Liver (tissue), 9 donors: ENCODE data around the gene SPATA17. TPM values are rescaled to one million over a fixed set of nuclear protein-coding genes. Genes with fewer than 3 reads are reported as not detected.

ENCODE experiments used
- DNase-seq: peaks from one replicate; pipeline ENCODE4 v3.0.0-alpha.2; 2017; ENCODE audit warnings: low spot score
- H3K27ac ChIP-seq, 2 donors: one replicate each; pipeline ENCODE4 v1.7.0; 2013; ENCODE audit warnings: inconsistent platforms in 2 of 2, low read length in 2 of 2, control low read depth in 1 of 2, low read depth in 1 of 2, mild to moderate bottlenecking in 1 of 2
- H3K27me3 ChIP-seq, 4 donors: one replicate each; pipeline versions ENCODE4 v1.6.1 to v1.7.0; 2013; ENCODE audit warnings: low read length in 3 of 4, inconsistent platforms in 1 of 4, mild to moderate bottlenecking in 1 of 4, moderate library complexity in 1 of 4; ENCODE audit not compliant: control insufficient read depth in 4 of 4, insufficient read depth in 4 of 4
- H3K36me3 ChIP-seq, 4 donors: one replicate each; pipeline versions ENCODE4 v1.6.1 to v1.7.0; 2013; ENCODE audit warnings: low read length in 3 of 4, mild to moderate bottlenecking in 3 of 4, low read depth in 1 of 4, moderate library complexity in 1 of 4; ENCODE audit not compliant: control insufficient read depth in 4 of 4, insufficient read depth in 3 of 4
- H3K4me1 ChIP-seq, 4 donors: one replicate each; pipeline versions ENCODE4 v1.6.1 to v1.7.0; 2013; ENCODE audit warnings: low read length in 3 of 4, mild to moderate bottlenecking in 3 of 4, moderate library complexity in 1 of 4; ENCODE audit not compliant: control insufficient read depth in 4 of 4, insufficient read depth in 4 of 4
- H3K4me3 ChIP-seq, 3 donors: one replicate each; pipeline versions ENCODE4 v1.6.1 to v1.7.0; 2013; ENCODE audit warnings: low read length in 3 of 3, control low read depth in 1 of 3, low read depth in 1 of 3, mild to moderate bottlenecking in 1 of 3
- H3K9ac ChIP-seq, 2 donors: one replicate each; pipeline ENCODE4 v1.7.0; 2013; ENCODE audit warnings: low read length in 2 of 2, mild to moderate bottlenecking in 2 of 2, moderate library complexity in 2 of 2, control low read depth in 1 of 2, low read depth in 1 of 2
- H3K9me3 ChIP-seq, 4 donors: one replicate each; pipeline versions ENCODE4 v1.6.1 to v1.7.0; 2013; ENCODE audit warnings: low read length in 3 of 4; ENCODE audit not compliant: control insufficient read depth in 4 of 4
- EGR1 ChIP-seq, 2 donors: IDR thresholded peaks; 2 replicates each; pipeline ENCODE4 v1.6.1; 2016 to 2018; ENCODE audit warnings: antibody characterized with exemption in 2 of 2, low read depth in 2 of 2
- FOXA1 ChIP-seq: IDR thresholded peaks from 2 replicates; pipeline ENCODE4 v1.6.1; 2016; ENCODE audit warnings: antibody characterized with exemption
- FOXA2 ChIP-seq: IDR thresholded peaks from 2 replicates; pipeline ENCODE4 v1.6.1; 2016; ENCODE audit warnings: antibody characterized with exemption
- GABPA ChIP-seq, 2 donors: IDR thresholded peaks in 1 of 2; conservative IDR thresholded peaks in 1 of 2; 2 replicates each; pipeline ENCODE4 v1.6.1; 2016; ENCODE audit warnings: antibody characterized with exemption in 2 of 2, mild to moderate bottlenecking in 1 of 2, moderate library complexity in 1 of 2
- HNF4A ChIP-seq, 2 donors: conservative IDR thresholded peaks; 2 replicates each; pipeline ENCODE4 v1.6.1; 2016; ENCODE audit warnings: antibody characterized with exemption in 2 of 2, mild to moderate bottlenecking in 2 of 2
- HNF4G ChIP-seq: IDR thresholded peaks from 2 replicates; pipeline ENCODE4 v1.6.1; 2016; ENCODE audit warnings: antibody characterized with exemption
- JUND ChIP-seq, 2 donors: IDR thresholded peaks; 2 replicates each; pipeline ENCODE4 v1.6.1; 2016; ENCODE audit warnings: antibody characterized with exemption in 2 of 2
- NR2F2 ChIP-seq: IDR thresholded peaks from 2 replicates; pipeline ENCODE4 v1.6.1; 2016; ENCODE audit warnings: antibody characterized with exemption
- RAD21 ChIP-seq, 2 donors: IDR thresholded peaks; 2 replicates each; pipeline ENCODE4 v1.6.1; 2016; ENCODE audit warnings: antibody characterized with exemption in 2 of 2, mild to moderate bottlenecking in 2 of 2
- REST ChIP-seq: IDR thresholded peaks from 2 replicates; pipeline ENCODE4 v1.6.1; 2016; ENCODE audit warnings: antibody characterized with exemption, mild to moderate bottlenecking
- RXRA ChIP-seq, 2 donors: IDR thresholded peaks; 2 replicates each; pipeline ENCODE4 v1.6.1; 2017 to 2018; ENCODE audit warnings: antibody characterized with exemption in 2 of 2, mild to moderate bottlenecking in 1 of 2
- SP1 ChIP-seq: IDR thresholded peaks from 2 replicates; pipeline ENCODE4 v1.6.1; 2018; ENCODE audit warnings: antibody characterized with exemption, mild to moderate bottlenecking
- TAF1 ChIP-seq: conservative IDR thresholded peaks from 2 replicates; pipeline ENCODE4 v1.6.1; 2016; ENCODE audit warnings: antibody characterized with exemption, mild to moderate bottlenecking
- YY1 ChIP-seq: IDR thresholded peaks from 2 replicates; pipeline ENCODE4 v1.6.1; 2016; ENCODE audit warnings: antibody characterized with exemption, mild to moderate bottlenecking
- WGBS: extraction: QIAGEN DNeasy Blood & Tissue Kit; methylation state at CpG from one replicate; pipeline ENCODE4 v1.1.7; 2013; 5-methylcytosine and 5-hydroxymethylcytosine counted together
- polyA plus RNA-seq, 2 donors: library from polyadenylated mRNA; stranded (reverse) in 1 of 2; unstranded in 1 of 2; fragments of 200-250 nt in 1 of 2; fragments of >200 nt in 1 of 2; fragmentation: Nextera tagmentation in 1 of 2; extraction: Ambion mirVana in 1 of 2; gene quantifications; one replicate each; pipeline versions ENCODE4 v1.2.1 to v1.2.3, GENCODE V29; 2013 to 2015
- total RNA-seq, 2 donors: library from RNA; depleted of rRNA; stranded (reverse); fragments of >200 nt; gene quantifications; one replicate each; pipeline ENCODE4 v1.2.3, GENCODE V29; 2014
- TF ChIP-seq, protein P1 (sequence below): IDR thresholded peaks from 2 replicates; pipeline ENCODE4 v1.6.1; 2016; ENCODE audit warnings: antibody characterized with exemption
- TF ChIP-seq, protein P2 (sequence below): IDR thresholded peaks from 2 replicates; pipeline ENCODE4 v1.6.1; 2016; ENCODE audit warnings: antibody characterized with exemption
- TF ChIP-seq, protein P3 (sequence below): IDR thresholded peaks from 2 replicates; pipeline ENCODE4 v1.6.1; 2016; ENCODE audit warnings: antibody characterized with exemption
- donor health status: healthy.
- donor health status: healthy.
- donor health status: healthy.
- donor health status: healthy.
- donor health status: healthy.

The SPATA17 gene
- total and polyA plus RNA-seq, 4 donors = 0.08 TPM; not detected in 2

- no peak overlapping the region for H3K4me3 ChIP-seq
- 61% methylated on average over 1 of the region's 1 CpG for WGBS
- no peak overlapping the region for H3K9ac ChIP-seq
- no peak for DNase-seq
- no peaks in the 10 kb centered on the region for H3K36me3 ChIP-seq
- no peaks in the 10 kb centered on the region for H3K4me1 ChIP-seq
- no peaks in the 10 kb centered on the region for H3K9me3 ChIP-seq
- no peak for TF ChIP-seq TAF1
- TF ChIP-seq JUND (IDR thresholded peaks at IDR 0.05) = no peak
- TF ChIP-seq HNF4A (conservative IDR thresholded peaks at IDR 0.05) = no peak
- no peak for TF ChIP-seq HNF4G
- no peaks in the 10 kb centered on the region for H3K27me3 ChIP-seq
- no peak overlapping the region for H3K27ac ChIP-seq
Observed at GRCh38 chr1:217899614-217900013, 268.5 kb downstream of the SPATA17 start.

- no peaks in the 10 kb centered on the region for H3K27me3 ChIP-seq
- no peak for TF ChIP-seq FOXA1
- TF ChIP-seq, protein P1, sequence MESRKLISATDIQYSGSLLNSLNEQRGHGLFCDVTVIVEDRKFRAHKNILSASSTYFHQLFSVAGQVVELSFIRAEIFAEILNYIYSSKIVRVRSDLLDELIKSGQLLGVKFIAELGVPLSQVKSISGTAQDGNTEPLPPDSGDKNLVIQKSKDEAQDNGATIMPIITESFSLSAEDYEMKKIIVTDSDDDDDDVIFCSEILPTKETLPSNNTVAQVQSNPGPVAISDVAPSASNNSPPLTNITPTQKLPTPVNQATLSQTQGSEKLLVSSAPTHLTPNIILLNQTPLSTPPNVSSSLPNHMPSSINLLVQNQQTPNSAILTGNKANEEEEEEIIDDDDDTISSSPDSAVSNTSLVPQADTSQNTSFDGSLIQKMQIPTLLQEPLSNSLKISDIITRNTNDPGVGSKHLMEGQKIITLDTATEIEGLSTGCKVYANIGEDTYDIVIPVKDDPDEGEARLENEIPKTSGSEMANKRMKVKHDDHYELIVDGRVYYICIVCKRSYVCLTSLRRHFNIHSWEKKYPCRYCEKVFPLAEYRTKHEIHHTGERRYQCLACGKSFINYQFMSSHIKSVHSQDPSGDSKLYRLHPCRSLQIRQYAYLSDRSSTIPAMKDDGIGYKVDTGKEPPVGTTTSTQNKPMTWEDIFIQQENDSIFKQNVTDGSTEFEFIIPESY = no peak
- TF ChIP-seq RAD21 (IDR thresholded peaks at IDR 0.05) = no peak
- TF ChIP-seq REST = no peak
- no peak for TF ChIP-seq TAF1
- TF ChIP-seq YY1 = no peak
- no peak for TF ChIP-seq EGR1 (IDR thresholded peaks at IDR 0.05; ENCODE audit: low read depth in 2 of 2)
- no peak for TF ChIP-seq NR2F2
- TF ChIP-seq RXRA (IDR thresholded peaks at IDR 0.05) = no peak
- no peak for TF ChIP-seq SP1
- TF ChIP-seq, protein P2, sequence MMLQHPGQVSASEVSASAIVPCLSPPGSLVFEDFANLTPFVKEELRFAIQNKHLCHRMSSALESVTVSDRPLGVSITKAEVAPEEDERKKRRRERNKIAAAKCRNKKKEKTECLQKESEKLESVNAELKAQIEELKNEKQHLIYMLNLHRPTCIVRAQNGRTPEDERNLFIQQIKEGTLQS = no peak
- TF ChIP-seq HNF4G = no peak
- TF ChIP-seq FOXA2 = no peak
Observed at GRCh38 chr1:217907504-217907903, 276.4 kb downstream of the SPATA17 start.

GRCh38 chr1:217910203-217910602 is 279.1 kb downstream of the SPATA17 start:
- TF ChIP-seq, protein P2 = no peak
- TF ChIP-seq REST (no peak), SP1 (no peak), HNF4G (no peak), GABPA (IDR thresholded peaks at IDR 0.05 in 1 of 2, conservative IDR thresholded peaks at IDR 0.05 in 1 of 2) (no peak), RXRA (IDR thresholded peaks at IDR 0.05) (no peak), TAF1 (no peak), EGR1 (IDR thresholded peaks at IDR 0.05; ENCODE audit: low read depth in 2 of 2) (no peak), RAD21 (IDR thresholded peaks at IDR 0.05) (no peak), HNF4A (conservative IDR thresholded peaks at IDR 0.05) (no peak), NR2F2 (no peak), FOXA1 (no peak)
- TF ChIP-seq, protein P3, sequence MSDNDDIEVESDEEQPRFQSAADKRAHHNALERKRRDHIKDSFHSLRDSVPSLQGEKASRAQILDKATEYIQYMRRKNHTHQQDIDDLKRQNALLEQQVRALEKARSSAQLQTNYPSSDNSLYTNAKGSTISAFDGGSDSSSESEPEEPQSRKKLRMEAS = no peak
- no peak for DNase-seq
- Histone ChIP-seq H3K4me1 (no peaks in the 10 kb centered on the region), H3K4me3 (no peak overlapping the region), H3K9me3 (peaks cover 0 to 3% (median 0%) of the 10 kb centered on the region in 4 donors), H3K9ac (no peak overlapping the region), H3K27me3 (no peaks in the 10 kb centered on the region), H3K36me3 (no peaks in the 10 kb centered on the region), H3K27ac (no peak overlapping the region)
- WGBS = 45% methylated on average over 3 of the region's 3 CpGs

More at GRCh38 chr1:217907504-217907903, 276.4 kb downstream of the SPATA17 start:
- Histone ChIP-seq H3K36me3 (no peaks in the 10 kb centered on the region), H3K4me3 (no peak overlapping the region), H3K27ac (no peak overlapping the region), H3K4me1 (no peaks in the 10 kb centered on the region), H3K9me3 (peaks cover 0 to 3% (median 0%) of the 10 kb centered on the region in 4 donors), H3K9ac (no peak overlapping the region)
- 84% methylated on average over 2 of the region's 2 CpGs for WGBS
- DNase-seq = no peak
